HCT116 (cell line): ENCODE measurements around the gene RASSF3.

ENCODE experiments used
- EZH2 ChIP-seq: fragments of 200-600 bp; sonication (generic); IDR thresholded peaks from 2 replicates; pipeline ENCODE4 v1.6.1; 2017; ENCODE audit warnings: antibody characterized with exemption, mixed run types
- EZH2phosphoT487 ChIP-seq: fragments of 200-600 bp; IDR thresholded peaks from 2 replicates; pipeline ENCODE4 v1.6.1; 2018; ENCODE audit warnings: antibody characterized with exemption, borderline replicate concordance
- JUND ChIP-seq: IDR thresholded peaks from 2 replicates; pipeline ENCODE4 v1.6.1; 2012
- POLR2A ChIP-seq: IDR thresholded peaks from 2 replicates; pipeline ENCODE4 v1.7.0; 2011; ENCODE audit warnings: borderline replicate concordance; ENCODE audit not compliant: insufficient read depth, insufficient read length; ENCODE audit errors: extremely low read depth
- POLR2AphosphoS5 ChIP-seq: IDR thresholded peaks from 2 replicates; pipeline ENCODE4 v1.6.1; 2011; ENCODE audit warnings: mild to moderate bottlenecking, low read depth, low read length, moderate library complexity
- SIN3A ChIP-seq: IDR thresholded peaks from 2 replicates; pipeline ENCODE4 v1.6.1; 2012; ENCODE audit warnings: low read depth
- SRF ChIP-seq: IDR thresholded peaks from 2 replicates; pipeline ENCODE4 v1.6.1; 2012; ENCODE audit warnings: low read depth
- TCF7L2 ChIP-seq: IDR thresholded peaks from 2 replicates; pipeline ENCODE4 v1.7.0; 2011; ENCODE audit warnings: borderline replicate concordance, inconsistent platforms; ENCODE audit not compliant: insufficient read depth, insufficient read length; ENCODE audit errors: extremely low read depth
- YY1 ChIP-seq: IDR thresholded peaks from 2 replicates; pipeline ENCODE4 v1.6.1; 2011; ENCODE audit warnings: low read length, low read depth, moderate library complexity, mild to moderate bottlenecking; ENCODE audit not compliant: insufficient replicate concordance; ENCODE audit errors: extremely low read depth
- TF ChIP-seq, protein P1 (sequence below): IDR thresholded peaks from 2 replicates; pipeline ENCODE4 v1.6.1; 2012
- TF ChIP-seq, protein P2 (sequence below), 3 experiments: fragments of 200-600 bp in 1 of 3; sonication (generic) in 1 of 3; IDR thresholded peaks in 2 of 3; conservative IDR thresholded peaks in 1 of 3; 2 replicates each; pipeline ENCODE4 v1.5.1; 2012 to 2017; ENCODE audit warnings: low read depth in 2 of 3, low read length in 2 of 3, antibody characterized with exemption in 1 of 3, borderline replicate concordance in 1 of 3, control low read depth in 1 of 3, mild to moderate bottlenecking in 1 of 3, mixed read lengths in 1 of 3, mixed run types in 1 of 3, moderate library complexity in 1 of 3; ENCODE audit not compliant: insufficient read depth in 1 of 3
- TF ChIP-seq, protein P3 (sequence below): IDR thresholded peaks from 2 replicates; pipeline ENCODE4 v1.6.1; 2012; ENCODE audit warnings: low read depth
- TF ChIP-seq, protein P4 (sequence below): IDR thresholded peaks from 2 replicates; pipeline ENCODE4 v1.6.1; 2012

DNA sequence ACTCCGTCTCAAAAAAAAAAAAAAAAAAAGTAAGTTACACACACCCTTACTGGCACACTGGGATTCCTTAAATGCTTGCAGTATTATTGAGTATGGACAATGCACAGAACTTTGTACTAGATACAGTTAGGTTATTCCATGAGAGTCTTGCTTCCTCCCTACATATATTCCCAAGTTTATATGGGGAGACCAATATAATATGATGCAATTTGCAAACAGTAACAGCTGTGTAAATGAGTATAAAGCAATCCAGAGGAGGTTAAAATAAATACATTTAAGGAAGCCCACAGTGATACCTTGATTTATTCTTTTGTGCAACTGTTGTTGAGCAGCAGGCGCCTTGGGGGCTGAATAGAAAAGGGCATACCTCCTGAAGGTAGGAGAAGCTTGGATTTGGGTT, 26.6 kb downstream of the RASSF3 start:
- TF ChIP-seq EZH2phosphoT487 (no peak), POLR2A (no peak), EZH2 (no peak), JUND (no peak), YY1 (no peak), TCF7L2 (no peak), SRF (no peak), POLR2AphosphoS5 (no peak), SIN3A (no peak)
- TF ChIP-seq, protein P1, sequence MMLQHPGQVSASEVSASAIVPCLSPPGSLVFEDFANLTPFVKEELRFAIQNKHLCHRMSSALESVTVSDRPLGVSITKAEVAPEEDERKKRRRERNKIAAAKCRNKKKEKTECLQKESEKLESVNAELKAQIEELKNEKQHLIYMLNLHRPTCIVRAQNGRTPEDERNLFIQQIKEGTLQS = no peak
- TF ChIP-seq, protein P2, sequence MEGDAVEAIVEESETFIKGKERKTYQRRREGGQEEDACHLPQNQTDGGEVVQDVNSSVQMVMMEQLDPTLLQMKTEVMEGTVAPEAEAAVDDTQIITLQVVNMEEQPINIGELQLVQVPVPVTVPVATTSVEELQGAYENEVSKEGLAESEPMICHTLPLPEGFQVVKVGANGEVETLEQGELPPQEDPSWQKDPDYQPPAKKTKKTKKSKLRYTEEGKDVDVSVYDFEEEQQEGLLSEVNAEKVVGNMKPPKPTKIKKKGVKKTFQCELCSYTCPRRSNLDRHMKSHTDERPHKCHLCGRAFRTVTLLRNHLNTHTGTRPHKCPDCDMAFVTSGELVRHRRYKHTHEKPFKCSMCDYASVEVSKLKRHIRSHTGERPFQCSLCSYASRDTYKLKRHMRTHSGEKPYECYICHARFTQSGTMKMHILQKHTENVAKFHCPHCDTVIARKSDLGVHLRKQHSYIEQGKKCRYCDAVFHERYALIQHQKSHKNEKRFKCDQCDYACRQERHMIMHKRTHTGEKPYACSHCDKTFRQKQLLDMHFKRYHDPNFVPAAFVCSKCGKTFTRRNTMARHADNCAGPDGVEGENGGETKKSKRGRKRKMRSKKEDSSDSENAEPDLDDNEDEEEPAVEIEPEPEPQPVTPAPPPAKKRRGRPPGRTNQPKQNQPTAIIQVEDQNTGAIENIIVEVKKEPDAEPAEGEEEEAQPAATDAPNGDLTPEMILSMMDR (IDR thresholded peaks at IDR 0.05 in 2 of 3, conservative IDR thresholded peaks at IDR 0.05 in 1 of 3; ENCODE audit: borderline replicate concordance in 1 of 3, insufficient read depth in 1 of 3, low read depth in 2 of 3, low read length in 2 of 3) = no peak
- TF ChIP-seq, protein P3, sequence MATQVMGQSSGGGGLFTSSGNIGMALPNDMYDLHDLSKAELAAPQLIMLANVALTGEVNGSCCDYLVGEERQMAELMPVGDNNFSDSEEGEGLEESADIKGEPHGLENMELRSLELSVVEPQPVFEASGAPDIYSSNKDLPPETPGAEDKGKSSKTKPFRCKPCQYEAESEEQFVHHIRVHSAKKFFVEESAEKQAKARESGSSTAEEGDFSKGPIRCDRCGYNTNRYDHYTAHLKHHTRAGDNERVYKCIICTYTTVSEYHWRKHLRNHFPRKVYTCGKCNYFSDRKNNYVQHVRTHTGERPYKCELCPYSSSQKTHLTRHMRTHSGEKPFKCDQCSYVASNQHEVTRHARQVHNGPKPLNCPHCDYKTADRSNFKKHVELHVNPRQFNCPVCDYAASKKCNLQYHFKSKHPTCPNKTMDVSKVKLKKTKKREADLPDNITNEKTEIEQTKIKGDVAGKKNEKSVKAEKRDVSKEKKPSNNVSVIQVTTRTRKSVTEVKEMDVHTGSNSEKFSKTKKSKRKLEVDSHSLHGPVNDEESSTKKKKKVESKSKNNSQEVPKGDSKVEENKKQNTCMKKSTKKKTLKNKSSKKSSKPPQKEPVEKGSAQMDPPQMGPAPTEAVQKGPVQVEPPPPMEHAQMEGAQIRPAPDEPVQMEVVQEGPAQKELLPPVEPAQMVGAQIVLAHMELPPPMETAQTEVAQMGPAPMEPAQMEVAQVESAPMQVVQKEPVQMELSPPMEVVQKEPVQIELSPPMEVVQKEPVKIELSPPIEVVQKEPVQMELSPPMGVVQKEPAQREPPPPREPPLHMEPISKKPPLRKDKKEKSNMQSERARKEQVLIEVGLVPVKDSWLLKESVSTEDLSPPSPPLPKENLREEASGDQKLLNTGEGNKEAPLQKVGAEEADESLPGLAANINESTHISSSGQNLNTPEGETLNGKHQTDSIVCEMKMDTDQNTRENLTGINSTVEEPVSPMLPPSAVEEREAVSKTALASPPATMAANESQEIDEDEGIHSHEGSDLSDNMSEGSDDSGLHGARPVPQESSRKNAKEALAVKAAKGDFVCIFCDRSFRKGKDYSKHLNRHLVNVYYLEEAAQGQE = no peak
- TF ChIP-seq, protein P4, sequence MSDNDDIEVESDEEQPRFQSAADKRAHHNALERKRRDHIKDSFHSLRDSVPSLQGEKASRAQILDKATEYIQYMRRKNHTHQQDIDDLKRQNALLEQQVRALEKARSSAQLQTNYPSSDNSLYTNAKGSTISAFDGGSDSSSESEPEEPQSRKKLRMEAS = no peak
